ENCODE data around the gene ALG12. TPM values are rescaled to one million over a fixed set of nuclear protein-coding genes. Genes with fewer than 3 reads are reported as not detected.

The ALG12 gene
- total RNA-seq, 4 donors from 2014 or later: 10.1 to 24.4 (median 18.3) TPM

DNA sequence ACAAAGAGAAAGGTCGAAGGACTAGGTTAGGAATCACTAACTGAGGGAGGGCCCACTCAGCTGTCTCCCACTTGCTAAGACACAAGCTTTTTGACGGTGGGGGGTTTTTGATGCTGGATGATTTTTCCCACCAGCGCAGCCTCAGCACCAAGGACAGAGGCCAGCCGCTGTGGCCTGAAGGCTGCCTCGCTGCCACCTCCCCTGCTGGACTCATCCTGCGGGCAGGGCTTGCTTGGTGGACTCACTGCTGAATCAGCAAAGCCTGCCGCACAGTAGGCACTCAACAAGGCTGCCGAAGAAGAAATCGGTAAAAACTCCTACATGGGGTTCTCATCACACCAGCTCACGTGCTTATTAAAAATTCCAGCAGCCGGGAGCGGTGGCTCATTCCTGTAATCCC, 2.6 kb downstream of the ALG12 start:
- Histone ChIP-seq H3K36me3 (peaks cover 0 to 5% (median 2%) of the 10 kb centered on the region in 4 donors), H3K4me3 (no peak overlapping the region), H3K27ac (no peak overlapping the region), H3K27me3 (no peaks in the 10 kb centered on the region), H3K4me1 (peaks cover 12 to 23% (median 19%) of the 10 kb centered on the region in 4 donors), H3K9me3 (no peaks in the 10 kb centered on the region)
- 87% methylated on average over 12 of the region's 12 CpGs; no CpG with 5 or more reads in 1 of the 2 donors for WGBS, 2 donors (ENCODE audit: low coverage in 1 of 2)
- intact Hi-C loops (cut with DNase I; ENCODE audit: low total_unique reads) (no loop called here), in situ Hi-C loops (cut with MboI; ENCODE audit: low pct_ligation_motif_present in 1 of 4, low pct_unique_long_range_greater_than_20kb in 1 of 4, low sequenced_read_pairs in 3 of 4) (loop anchor here in 1 of 4 donors (10.0 kb wide), 1 partner anchor 141 kb away; no protein-coding TSS in a partner anchor)
- TF ChIP-seq, protein P1, sequence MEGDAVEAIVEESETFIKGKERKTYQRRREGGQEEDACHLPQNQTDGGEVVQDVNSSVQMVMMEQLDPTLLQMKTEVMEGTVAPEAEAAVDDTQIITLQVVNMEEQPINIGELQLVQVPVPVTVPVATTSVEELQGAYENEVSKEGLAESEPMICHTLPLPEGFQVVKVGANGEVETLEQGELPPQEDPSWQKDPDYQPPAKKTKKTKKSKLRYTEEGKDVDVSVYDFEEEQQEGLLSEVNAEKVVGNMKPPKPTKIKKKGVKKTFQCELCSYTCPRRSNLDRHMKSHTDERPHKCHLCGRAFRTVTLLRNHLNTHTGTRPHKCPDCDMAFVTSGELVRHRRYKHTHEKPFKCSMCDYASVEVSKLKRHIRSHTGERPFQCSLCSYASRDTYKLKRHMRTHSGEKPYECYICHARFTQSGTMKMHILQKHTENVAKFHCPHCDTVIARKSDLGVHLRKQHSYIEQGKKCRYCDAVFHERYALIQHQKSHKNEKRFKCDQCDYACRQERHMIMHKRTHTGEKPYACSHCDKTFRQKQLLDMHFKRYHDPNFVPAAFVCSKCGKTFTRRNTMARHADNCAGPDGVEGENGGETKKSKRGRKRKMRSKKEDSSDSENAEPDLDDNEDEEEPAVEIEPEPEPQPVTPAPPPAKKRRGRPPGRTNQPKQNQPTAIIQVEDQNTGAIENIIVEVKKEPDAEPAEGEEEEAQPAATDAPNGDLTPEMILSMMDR (IDR thresholded peaks at IDR 0.05): no peak
- no peak for TF ChIP-seq POLR2AphosphoS5 (IDR thresholded peaks at IDR 0.05)
- no peak for TF ChIP-seq POLR2A (IDR thresholded peaks at IDR 0.05)
- TF ChIP-seq EP300 (IDR thresholded peaks at IDR 0.05; ENCODE audit: low read depth): no peak
- no peak for DNase-seq

DNA sequence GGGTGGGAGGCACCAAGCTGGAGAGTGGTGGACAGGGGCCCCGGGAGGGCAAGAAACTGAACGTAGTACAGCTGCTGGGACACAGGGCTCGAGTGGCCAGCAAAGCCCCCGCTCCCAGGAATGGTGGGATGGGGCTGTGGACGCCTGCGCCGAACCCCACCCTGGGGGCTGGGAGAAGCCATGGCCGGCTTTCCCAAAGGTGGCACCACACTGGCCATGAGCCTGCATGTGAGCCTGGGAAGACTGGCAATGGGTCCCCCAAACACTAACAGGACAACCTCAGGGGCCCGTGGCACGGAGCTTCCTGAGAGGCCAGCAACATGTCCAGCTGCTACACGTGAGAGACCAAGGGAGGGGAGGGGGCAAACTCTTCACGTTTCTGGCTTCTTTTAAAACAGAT, 4.0 kb downstream of the ALG12 start:
- WGBS, 2 donors (ENCODE audit: low coverage in 1 of 2): 83 to 91% methylated on average over 2 to 12 of the region's 12 CpGs
- DNase-seq: no peak
- in situ Hi-C loops (cut with MboI; ENCODE audit: low pct_ligation_motif_present in 1 of 4, low pct_unique_long_range_greater_than_20kb in 1 of 4, low sequenced_read_pairs in 3 of 4) (loop anchor here in 1 of 4 donors (10.0 kb wide), 1 partner anchor 139 kb away; no protein-coding TSS in a partner anchor), intact Hi-C loops (cut with DNase I; ENCODE audit: low total_unique reads) (no loop called here)
- Histone ChIP-seq H3K27me3 (no peaks in the 10 kb centered on the region), H3K27ac (no peak overlapping the region), H3K4me3 (no peak overlapping the region), H3K36me3 (peaks cover 0 to 5% (median 2%) of the 10 kb centered on the region in 4 donors), H3K4me1 (peaks cover 10 to 18% (median 14%) of the 10 kb centered on the region in 4 donors), H3K9me3 (no peaks in the 10 kb centered on the region)
- TF ChIP-seq POLR2AphosphoS5 (IDR thresholded peaks at IDR 0.05): no peak
- TF ChIP-seq, protein P1 (IDR thresholded peaks at IDR 0.05): no peak
- no peak for TF ChIP-seq EP300 (IDR thresholded peaks at IDR 0.05; ENCODE audit: low read depth)
- TF ChIP-seq POLR2A (IDR thresholded peaks at IDR 0.05): no peak

DNA sequence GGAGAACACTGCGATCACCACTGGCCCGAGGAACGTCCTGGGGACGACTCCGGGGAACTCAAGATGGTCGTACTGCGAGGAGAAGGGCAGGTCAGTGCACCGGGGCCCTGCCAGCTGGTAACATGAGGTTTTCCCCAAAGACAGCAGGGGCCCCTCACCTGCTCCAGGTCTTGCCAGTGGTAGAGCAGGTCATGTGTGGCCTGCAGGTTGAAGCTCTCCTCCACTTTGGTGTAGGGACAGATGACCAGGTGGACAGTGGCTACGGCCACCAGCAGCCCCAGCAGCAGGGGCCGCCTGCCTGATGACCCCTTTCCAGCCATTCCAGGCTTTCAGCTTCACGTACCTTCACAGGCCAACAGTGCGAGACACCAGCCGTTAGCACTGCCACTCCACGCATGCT, 4.8 kb downstream of the ALG12 start:
- no peaks in the 10 kb centered on the region for H3K9me3 ChIP-seq
- H3K36me3 ChIP-seq: peaks cover 0 to 9% (median 3%) of the 10 kb centered on the region in 4 donors
- H3K27me3 ChIP-seq: no peaks in the 10 kb centered on the region
- H3K4me3 ChIP-seq: no peak overlapping the region
- H3K27ac ChIP-seq: no peak overlapping the region
- intact Hi-C loops (cut with DNase I; ENCODE audit: low total_unique reads) (no loop called here), in situ Hi-C loops (cut with MboI; ENCODE audit: low pct_ligation_motif_present in 1 of 4, low pct_unique_long_range_greater_than_20kb in 1 of 4, low sequenced_read_pairs in 3 of 4) (loop anchor here in 1 of 4 donors (10.0 kb wide), 1 partner anchor 139 kb away; no protein-coding TSS in a partner anchor)
- WGBS, 2 donors (ENCODE audit: low coverage in 1 of 2): 93% methylated on average over 14 of the region's 14 CpGs; no CpG with 5 or more reads in 1 of the 2 donors
- TF ChIP-seq, protein P1 (IDR thresholded peaks at IDR 0.05): no peak
- TF ChIP-seq POLR2AphosphoS5 (IDR thresholded peaks at IDR 0.05): no peak
- TF ChIP-seq EP300 (IDR thresholded peaks at IDR 0.05; ENCODE audit: low read depth): no peak
- TF ChIP-seq POLR2A (IDR thresholded peaks at IDR 0.05): no peak
- peaks cover 7 to 12% (median 10%) of the 10 kb centered on the region in 4 donors for H3K4me1 ChIP-seq
- no peak for DNase-seq

DNA sequence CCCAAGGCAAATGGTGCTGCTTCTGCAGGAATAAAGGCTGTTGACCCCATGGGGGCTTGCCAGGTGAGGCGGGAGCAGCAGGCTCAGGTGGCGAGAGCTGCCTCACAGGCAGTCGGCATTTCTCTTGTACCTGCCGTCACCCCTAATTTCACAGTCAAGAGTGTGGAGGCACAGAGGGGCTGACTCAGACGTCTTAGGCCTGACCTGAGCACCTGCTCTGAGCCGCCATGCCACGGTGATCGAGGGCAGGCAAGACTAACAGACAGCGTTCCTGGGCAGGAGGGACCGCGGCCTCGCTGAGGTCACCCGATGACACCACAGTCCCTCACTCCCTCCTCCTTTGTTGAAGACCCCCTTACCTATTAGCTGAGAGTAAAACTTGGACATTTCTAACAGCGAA, 5.2 kb downstream of the ALG12 start:
- no peak for TF ChIP-seq POLR2AphosphoS5 (IDR thresholded peaks at IDR 0.05)
- no peak for TF ChIP-seq POLR2A (IDR thresholded peaks at IDR 0.05)
- TF ChIP-seq, protein P1 (IDR thresholded peaks at IDR 0.05): no peak
- TF ChIP-seq EP300 (IDR thresholded peaks at IDR 0.05; ENCODE audit: low read depth): no peak
- Histone ChIP-seq H3K4me3 (no peak overlapping the region), H3K27ac (no peak overlapping the region), H3K9me3 (no peaks in the 10 kb centered on the region), H3K36me3 (peaks cover 0 to 9% (median 3%) of the 10 kb centered on the region in 4 donors), H3K4me1 (peaks cover 7 to 12% (median 10%) of the 10 kb centered on the region in 4 donors), H3K27me3 (no peaks in the 10 kb centered on the region)
- intact Hi-C loops (cut with DNase I; ENCODE audit: low total_unique reads) (no loop called here), in situ Hi-C loops (cut with MboI; ENCODE audit: low pct_ligation_motif_present in 1 of 4, low pct_unique_long_range_greater_than_20kb in 1 of 4, low sequenced_read_pairs in 3 of 4) (loop anchor here in 1 of 4 donors (10.0 kb wide), 1 partner anchor 138 kb away; no protein-coding TSS in a partner anchor)
- DNase-seq: no peak
- WGBS, 2 donors (ENCODE audit: low coverage in 1 of 2): 86 to 100% methylated on average over 1 to 14 of the region's 14 CpGs
